Left kidney (tissue), 2 donors: ENCODE measurements around the gene DLG2. TPM values are rescaled to one million over a fixed set of nuclear protein-coding genes. Genes with fewer than 3 reads are reported as not detected.
A peak's percentile ranks its signal among the peaks of the same experiment; 100 is the strongest.

Experiments
- DNase-seq: peaks from one replicate; pipeline ENCODE4 v3.0.0-alpha.2; 2013
- polyA plus RNA-seq: library from polyadenylated mRNA; unstranded; fragments of 120-200 nt; gene quantifications from one replicate; pipeline ENCODE4 v1.2.1, GENCODE V29; 2013; ENCODE audit not compliant: insufficient read length

The DLG2 gene
- polyA plus RNA-seq, 1 donor, result 13.4 TPM

- no peak for DNase-seq
These were observed 1779.6 kb downstream of the DLG2 start for GRCh38 chr11:83847467-83848034.

DNA sequence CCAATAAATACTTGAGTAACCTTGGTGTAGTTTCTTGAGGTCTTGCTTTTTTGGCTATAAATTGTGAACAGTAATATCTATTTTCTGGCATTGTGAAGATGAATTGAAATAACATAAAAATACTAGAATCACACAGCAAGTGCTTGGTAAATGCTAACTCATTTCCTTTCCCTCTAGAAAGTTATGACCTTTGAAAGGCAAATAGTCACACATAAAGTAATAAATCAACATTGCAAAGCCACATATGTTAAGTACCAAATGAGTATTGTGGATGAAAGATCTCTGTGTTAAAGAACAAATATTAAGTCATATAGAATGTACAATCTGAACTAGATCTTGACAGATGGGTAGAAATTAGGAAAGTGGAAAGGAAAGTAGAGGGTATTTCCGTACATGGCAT lies 1781.3 kb downstream of the DLG2 start:
- DNase-seq, result no peak

DNA sequence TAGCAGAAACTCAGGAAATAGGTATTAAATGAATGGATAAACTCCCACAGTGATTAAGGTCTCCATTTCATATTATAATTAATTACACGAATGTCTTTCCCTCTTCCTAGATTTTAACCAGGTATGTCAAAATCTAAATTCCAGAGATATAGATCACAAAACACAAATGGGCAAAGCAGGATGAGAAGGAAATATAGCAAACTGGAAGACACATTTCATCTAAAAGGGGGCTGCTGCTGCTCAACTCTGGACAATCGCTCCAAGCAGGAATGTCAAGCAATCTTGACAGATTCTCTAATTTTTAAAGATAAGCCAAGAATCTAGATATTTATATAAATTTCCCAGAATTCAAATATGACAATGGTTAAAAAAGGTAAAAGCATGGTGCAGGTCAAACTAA lies 1786.8 kb downstream of the DLG2 start:
- DNase-seq, result no peak

DNA sequence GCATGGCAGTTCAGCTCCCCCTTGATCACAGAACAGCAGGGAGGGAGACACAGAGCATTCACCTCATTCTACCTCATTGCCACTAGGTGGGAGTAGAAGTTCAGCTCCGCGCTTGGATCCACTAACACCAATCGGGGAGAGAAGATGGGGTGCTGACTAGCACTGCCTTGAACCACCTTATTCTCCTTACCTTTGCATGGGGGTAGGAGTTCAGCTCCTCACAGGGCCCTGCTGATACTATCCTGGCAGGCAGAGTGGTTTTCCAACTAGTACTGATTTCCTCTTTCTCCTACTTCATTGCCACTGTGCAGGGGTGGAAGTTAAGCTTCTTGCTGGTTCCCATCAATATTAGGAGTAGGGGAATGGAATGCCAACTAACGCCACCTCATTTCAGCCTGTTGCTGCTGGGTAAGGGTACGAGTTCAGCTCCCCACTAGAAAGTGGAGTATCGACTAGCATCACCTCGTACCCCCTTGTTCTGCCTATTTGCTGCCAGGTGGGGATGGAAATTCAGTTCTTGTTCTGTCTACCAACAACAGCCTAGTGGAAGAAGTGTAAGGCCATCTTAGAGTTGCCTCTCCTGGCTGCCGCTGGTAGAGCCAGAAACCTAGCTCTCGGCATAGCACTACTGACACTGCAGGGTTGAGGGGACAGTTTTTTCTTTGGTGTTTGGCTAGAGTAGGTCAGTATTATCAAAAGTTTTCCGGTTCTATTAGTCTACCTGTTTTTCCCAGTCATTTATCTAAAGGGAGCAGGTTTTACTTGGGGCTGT lies 1790.1 kb downstream of the DLG2 start:
- peak; percentile 34 for DNase-seq

DNA sequence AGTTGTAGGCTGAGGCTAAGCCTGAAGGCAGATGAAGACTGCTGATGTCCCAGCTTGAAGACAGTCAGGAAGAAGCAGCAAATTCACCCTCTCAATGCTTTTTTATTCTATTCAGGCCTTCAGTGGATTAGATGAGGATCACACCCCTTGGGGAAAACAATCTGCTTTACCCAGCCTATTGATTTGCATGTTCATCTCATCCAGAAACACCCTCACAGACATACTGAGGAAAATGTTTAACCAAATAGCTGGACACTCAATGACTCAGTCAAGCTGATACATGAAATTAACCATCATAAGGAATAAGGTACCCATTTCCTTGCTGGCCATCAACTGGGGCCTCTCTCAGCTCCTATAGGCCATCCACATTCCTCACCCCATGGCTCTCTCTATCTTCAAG lies 1791.1 kb downstream of the DLG2 start:
- DNase-seq, result no peak

DNA sequence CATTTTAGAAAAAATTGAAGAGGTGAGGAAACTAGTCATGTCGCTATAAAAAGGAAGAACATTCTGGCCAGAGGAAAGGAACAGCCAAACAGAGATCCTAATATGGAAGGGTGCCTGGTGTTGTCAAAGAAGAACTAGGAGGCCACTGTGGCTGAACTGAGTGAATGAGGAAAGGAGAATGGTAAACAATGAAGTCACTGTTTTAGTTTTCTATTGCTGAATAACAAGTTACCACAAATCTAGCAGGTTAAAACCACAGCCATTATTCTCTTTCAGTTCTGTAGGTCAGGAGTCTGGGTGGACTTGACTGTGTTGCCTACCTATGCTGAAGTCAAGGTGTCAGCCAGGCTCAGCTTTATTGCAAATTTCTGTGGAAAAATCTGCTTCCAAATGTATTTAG lies 1791.7 kb downstream of the DLG2 start:
- DNase-seq, result no peak

DNA sequence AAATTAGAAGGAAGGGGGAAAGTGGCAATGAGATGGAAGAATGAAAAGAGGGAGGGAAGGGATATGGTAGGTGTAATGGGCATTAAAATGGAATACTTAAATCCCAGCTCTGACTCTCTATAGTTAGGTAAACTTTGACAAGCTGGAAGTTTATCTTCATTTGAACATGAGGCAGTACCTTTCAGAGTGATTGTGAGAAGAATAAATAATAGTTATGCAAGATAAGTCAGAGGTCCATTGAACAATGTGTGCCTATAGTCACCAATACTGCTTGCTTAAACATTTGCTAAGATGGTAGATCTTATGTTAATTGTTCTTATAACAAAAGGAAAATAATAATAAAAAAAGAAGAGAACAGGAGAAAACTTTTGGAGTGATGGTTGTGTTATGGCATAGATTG lies 1795.2 kb downstream of the DLG2 start:
- DNase-seq, result no peak

DNA sequence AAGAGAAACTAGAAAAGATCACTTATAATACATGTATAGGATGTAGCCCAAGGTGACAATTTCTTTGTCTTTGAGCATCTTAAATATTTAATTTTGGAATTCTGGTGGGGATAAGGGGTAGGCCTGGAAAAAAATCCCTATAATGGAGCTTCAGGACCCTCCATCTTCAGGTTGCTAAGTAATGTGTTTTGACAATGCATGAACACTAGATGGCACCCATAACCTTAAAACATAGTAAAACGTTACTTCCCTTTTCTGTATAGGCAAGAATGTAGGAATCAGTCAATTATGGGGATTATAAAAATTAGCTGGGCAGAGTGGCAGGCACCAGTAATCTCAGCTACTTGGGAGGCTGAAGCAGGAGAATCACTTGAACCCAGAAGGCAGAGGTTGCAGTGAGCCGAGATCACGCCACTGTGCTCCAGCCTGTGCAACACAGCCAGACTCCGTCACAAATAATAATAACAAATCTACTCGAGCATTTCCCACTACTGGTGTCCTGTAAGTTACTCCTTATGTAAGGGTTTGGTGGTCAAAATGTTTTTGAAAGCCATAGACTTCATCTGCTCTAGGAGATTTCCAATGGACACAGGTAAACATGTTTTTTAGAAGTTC lies 1799.1 kb downstream of the DLG2 start:
- peak; percentile 47 for DNase-seq

DNA sequence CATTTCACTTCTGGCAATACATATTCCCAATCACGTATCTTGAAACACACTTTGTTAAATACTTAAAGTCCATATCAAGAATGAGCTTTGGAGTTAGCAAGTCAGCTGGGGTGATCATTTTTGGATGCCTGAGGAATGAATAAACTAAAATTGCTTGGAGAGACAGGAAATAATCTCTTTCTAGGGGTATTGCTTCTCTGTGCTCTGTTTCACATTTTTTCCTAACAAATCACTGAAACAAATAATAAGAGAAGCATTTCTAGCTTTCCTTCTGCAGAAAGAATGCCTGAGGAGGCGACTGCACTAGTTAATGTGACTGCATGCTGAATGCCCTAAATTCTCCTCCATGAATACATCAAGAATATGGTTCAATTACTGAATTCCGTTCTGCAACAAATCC lies 1799.6 kb downstream of the DLG2 start:
- DNase-seq, result no peak

DNA sequence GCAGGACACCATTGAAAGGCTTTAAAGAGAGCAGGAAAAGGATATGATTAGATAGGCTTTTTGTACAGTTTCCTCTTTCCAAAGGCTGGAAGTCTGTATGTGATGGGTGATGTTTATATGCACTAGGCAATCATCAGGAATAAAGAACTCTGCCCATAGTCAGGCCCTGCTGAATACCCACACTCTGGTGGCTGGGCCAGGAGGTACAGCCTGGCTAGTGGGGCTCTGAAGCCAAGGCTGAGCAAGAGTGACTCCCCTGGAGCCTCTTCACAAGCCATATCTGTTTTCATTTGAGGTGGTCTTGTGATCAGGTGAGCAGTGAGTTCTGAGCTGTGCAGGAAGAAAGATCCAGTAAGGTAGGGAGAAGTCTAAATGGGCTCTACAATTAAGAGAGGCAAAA lies 1801.1 kb downstream of the DLG2 start:
- DNase-seq, result no peak

- no peak for DNase-seq
These were observed 1803.6 kb downstream of the DLG2 start for GRCh38 chr11:83823461-83824025.

DNA sequence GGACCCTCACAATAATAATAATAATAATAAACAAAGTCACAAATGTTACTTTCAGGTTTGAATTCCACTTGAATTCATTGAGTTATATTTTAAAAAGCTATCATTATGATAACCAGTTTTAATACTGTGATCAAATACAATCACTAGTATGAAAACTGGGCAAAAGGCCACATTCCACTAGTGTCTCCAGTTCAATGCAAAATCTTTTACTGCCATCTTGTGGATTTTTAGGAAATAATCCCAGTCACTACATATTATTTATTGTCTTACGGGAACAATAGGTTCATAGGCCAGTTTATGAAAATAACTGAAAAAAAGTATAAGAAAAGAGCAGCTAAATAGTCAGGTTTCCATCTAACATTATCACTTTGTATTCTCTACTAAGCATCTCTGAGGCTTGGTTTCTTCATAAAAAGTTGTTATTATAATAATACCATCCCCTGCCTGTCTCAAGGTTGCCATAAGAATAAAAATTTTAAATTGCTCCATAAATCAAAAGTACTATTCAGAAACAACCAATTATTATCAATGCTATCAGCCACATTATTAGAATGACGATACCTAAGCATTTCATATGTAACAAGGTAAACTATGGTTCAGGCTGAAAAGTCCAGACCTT lies 1807.1 kb downstream of the DLG2 start:
- DNase-seq, result peak; percentile 58

DNA sequence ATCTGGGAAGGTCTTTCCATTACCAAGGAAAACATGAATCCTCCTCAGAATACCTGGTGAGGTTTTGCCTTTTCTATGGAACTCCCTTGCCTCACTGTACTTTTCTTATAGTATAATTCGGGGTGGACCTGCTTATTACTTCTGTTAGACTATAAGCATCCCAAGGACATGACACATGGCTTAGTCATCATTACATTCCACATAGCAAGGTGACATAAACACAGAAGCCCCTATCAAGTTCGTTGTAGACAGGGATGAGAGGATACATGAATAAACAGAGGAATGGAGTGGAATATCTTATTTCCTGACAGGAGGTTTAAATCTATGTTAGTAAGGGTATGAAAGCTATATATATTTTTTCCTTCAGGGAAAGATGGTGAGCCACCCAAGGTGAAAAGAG lies 1808.8 kb downstream of the DLG2 start:
- no peak for DNase-seq

DNA sequence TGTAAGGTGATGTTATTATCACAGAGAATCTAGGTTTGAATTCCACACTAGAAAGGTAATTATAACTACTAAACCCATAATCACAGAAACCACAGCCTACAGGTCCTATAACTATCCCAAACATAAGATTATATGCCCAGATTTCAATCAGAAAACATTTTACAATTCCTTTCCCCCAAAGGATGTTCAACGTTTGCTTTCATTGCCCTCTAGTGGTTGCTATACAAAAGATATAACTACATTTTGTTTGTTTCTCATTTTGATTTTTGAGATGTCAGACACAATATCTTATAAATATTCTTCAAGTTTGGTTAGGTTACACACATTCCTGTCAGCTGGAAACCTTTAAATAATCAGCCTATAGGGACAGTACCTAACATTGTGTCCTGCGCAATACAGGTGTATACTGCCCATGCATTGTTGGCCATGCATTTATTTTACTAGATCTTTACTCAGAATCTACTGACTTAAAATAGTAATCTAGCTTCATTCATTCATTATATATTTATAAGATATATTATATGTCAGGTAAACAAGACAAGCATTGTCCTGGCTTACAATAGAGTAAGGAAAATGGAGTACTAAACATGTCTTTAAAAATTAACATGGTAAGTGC lies 1810.5 kb downstream of the DLG2 start:
- DNase-seq, result peak; percentile 20

DNA sequence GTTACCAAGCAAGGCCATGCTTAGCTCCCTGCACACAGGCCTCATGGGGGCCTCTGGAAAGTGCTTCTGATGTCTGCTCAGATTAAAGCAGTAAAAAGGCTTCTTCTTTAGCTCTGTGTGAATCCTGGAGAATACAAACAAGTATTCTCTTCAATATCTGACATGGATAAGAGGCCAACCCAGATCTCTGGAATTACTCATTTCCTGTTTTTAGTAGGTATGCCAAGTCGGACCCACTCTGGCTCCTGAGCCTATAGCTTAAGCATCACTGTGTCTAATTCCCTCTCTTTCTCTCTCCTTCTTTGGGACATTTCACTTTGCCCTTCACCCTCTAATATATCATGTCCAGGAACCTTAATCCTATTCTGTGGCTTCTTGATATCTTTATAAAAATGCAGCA lies 1811.4 kb downstream of the DLG2 start:
- DNase-seq, result no peak

DNA sequence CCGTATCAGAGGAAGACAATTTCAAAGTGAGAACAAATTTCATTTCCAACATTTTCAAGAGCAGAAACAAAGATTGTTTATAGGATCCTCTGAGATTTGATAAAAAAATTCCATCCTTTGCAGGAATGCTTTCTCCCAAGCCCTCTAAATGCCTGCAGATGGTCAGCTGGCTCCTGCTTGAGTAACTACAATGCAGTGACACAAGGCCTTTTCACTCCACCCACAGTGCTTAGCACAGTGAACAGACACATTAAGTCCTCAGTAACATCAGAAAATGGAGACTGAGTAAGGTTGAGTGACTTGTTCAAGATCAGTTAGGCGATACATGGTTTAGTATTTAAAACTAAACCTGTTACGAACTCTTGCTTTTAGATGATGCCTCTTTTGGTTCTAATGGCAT lies 1813.8 kb downstream of the DLG2 start:
- no peak for DNase-seq

GRCh38 chr11:83809274-83809673 lies 1817.9 kb downstream of the DLG2 start:
- no peak for DNase-seq

DNA sequence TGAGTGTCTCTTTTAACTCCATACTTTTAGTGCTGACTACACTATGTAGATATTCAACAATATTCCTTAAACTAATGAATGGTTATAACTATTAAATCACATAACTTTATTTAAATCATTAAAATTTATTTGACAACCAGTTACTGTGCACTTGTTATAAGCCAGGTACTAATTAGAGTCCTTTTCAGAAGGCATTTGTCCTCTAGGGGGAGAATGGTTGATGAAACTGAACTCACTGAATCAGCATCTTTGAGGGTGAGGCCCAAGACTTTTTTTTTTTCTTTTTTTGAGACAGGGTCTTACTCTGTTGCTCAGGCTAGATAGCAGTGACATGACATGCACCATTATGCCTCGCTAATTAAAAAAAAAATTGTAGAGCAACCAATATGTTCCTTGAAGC lies 1825.3 kb downstream of the DLG2 start:
- no peak for DNase-seq

GRCh38 chr11:83793310-83793709 lies 1833.8 kb downstream of the DLG2 start:
- DNase-seq, result no peak

- DNase-seq, result no peak
These were observed 1835.6 kb downstream of the DLG2 start for GRCh38 chr11:83791557-83791956.

GRCh38 chr11:83785942-83786341 lies 1841.2 kb downstream of the DLG2 start:
- DNase-seq, result no peak

DNA sequence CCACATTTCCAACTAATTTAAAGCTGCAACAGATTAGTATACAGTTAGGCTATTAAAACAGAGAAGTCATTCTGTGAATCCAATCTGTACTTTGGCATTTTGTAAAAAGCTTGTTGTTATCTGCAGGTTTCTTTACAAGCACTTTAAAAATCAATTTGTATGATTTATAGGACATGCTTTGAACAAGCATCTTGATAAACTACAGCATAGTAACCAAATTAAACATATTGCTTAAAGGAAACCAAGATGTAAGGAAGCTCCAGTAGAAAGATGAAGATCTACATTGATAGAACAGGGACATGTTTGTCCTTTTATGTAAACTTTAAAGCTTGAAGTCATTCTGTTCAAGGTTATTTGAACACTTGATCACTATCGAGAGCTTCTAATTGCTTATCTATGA lies 1842.7 kb downstream of the DLG2 start:
- DNase-seq, result no peak

DNA sequence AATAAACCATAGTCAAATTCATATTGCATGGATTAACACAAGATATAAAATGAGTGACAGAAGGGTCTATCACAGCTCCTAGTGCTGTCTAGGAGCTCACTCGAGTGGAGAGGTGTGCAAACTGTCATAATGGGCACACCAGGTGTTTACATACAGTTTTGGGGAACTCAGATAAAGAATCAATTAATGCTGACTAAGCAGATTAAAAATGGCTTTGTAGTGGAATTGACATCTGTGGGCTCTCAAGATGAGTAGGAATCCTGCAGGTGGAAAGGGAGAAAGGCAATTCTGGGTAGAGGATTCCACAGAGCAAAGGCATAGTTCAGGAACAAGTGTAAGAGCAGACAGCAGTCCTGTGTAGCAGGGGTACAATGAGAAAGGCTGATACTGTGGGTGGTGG lies 1844.8 kb downstream of the DLG2 start:
- DNase-seq, result no peak
